HCT116 (cell line): ENCODE measurements around the gene CMC4. TPM values are rescaled to one million over a fixed set of nuclear protein-coding genes. Genes with fewer than 3 reads are reported as not detected.

Experiments
- ATAC-seq: fragments of 200-7000 bp; cut with Tn5 transposase; 2 replicates; pipeline ENCODE4 v1.9.1; 2020; ENCODE audit warnings: mild to moderate bottlenecking, moderate library complexity
- BruUV-seq: library from RNA; stranded (reverse); fragments of 400-500 nt; replicated peaks from 2 replicates; lab custom pipeline; 2021; lab: Mats Ljungman, UMichigan
- CTCF ChIA-PET: fragments of 300-600 bp; sonication (Branson Sonifier 250); formaldehyde crosslinking; loops from one replicate; lab custom pipeline; 2021; ENCODE audit warnings: antibody characterized with exemption; lab: Charles Lee
- POLR2A ChIA-PET: fragments of 300-600, 350-600 bp; sonication (Branson Sonifier 250); formaldehyde crosslinking; loops from one replicate; lab custom pipeline; 2021; ENCODE audit warnings: antibody characterized with exemption; lab: Charles Lee
- RAD21 ChIA-PET, 2 experiments: fragments of 300-600 bp; sonication (Branson Sonifier 250); formaldehyde crosslinking; loops; one replicate each; lab custom pipeline; 2023; ENCODE audit warnings: low total read pairs in 2 of 2; ENCODE audit not compliant: uncharacterized antibody in 2 of 2, unreplicated experiment in 2 of 2, low non-redundant PET in 1 of 2; lab: Charles Lee
- DNase-seq: peaks from one replicate; pipeline ENCODE4 v3.0.0-alpha.2; 2010; ENCODE audit warnings: low read depth, low spot score
- H2AFZ ChIP-seq: fragments of 200-600 bp; shearing (Covaris generic), sonication (generic); 2 replicates; pipeline ENCODE4 v1.6.1; 2017; ENCODE audit warnings: low read depth, mixed run types, mixed read lengths, antibody characterized with exemption, low read length; ENCODE audit not compliant: poor library complexity, severe bottlenecking
- H3K27ac ChIP-seq: 2 replicates; pipeline ENCODE4 v1.5.1; 2012; ENCODE audit warnings: low read depth, low read length
- H3K27me3 ChIP-seq: fragments of 200-600 bp; sonication (generic); 2 replicates; pipeline ENCODE4 v1.6.1; 2016; ENCODE audit warnings: mixed run types, low read length, mixed read lengths; ENCODE audit not compliant: insufficient read depth
- H3K36me3 ChIP-seq, 2 experiments: fragments of 200-500 bp in 1 of 2; fragments of 200-600 bp in 1 of 2; sonication (Bioruptor generic) in 1 of 2; sonication (generic) in 1 of 2; 2 replicates each; pipeline versions ENCODE4 v1.5.1 to v1.6.1; 2014 to 2016; ENCODE audit warnings: low read length in 2 of 2, inconsistent platforms in 1 of 2, mixed read lengths in 1 of 2, mixed run types in 1 of 2; ENCODE audit not compliant: insufficient read depth in 2 of 2, control insufficient read depth in 1 of 2
- H3K4me1 ChIP-seq, 2 experiments: fragments of 200-600 bp in 1 of 2; sonication (generic) in 1 of 2; 2 replicates each; pipeline versions ENCODE4 v1.5.1 to v1.6.1; 2012 to 2017; ENCODE audit warnings: low read length in 2 of 2, inconsistent platforms in 1 of 2, mild to moderate bottlenecking in 1 of 2, mixed read lengths in 1 of 2, mixed run types in 1 of 2, moderate library complexity in 1 of 2; ENCODE audit not compliant: insufficient read depth in 2 of 2, control insufficient read depth in 1 of 2
- H3K4me2 ChIP-seq: fragments of 200-600 bp; sonication (generic); 2 replicates; pipeline ENCODE4 v1.6.1; 2017; ENCODE audit warnings: mixed run types, low read length, mixed read lengths
- H3K4me3 ChIP-seq, 2 experiments: fragments of 200-600 bp in 1 of 2; sonication (generic) in 1 of 2; replicated peaks in 1 of 2; 2 replicates each; pipeline ENCODE4 v1.5.1; 2011 to 2016; ENCODE audit warnings: low read length in 2 of 2, control low read depth in 1 of 2, low read depth in 1 of 2, mild to moderate bottlenecking in 1 of 2, mixed read lengths in 1 of 2, mixed run types in 1 of 2
- H3K79me2 ChIP-seq: fragments of 200-600 bp; sonication (generic); 2 replicates; pipeline ENCODE4 v1.6.1; 2017; ENCODE audit warnings: mild to moderate bottlenecking, mixed run types, low read length, moderate library complexity, mixed read lengths; ENCODE audit not compliant: insufficient read depth
- H3K9ac ChIP-seq: fragments of 200-600 bp; sonication (generic); 2 replicates; pipeline ENCODE4 v1.6.1; 2016; ENCODE audit warnings: low read length, mixed read lengths
- H3K9me2 ChIP-seq: fragments of 200-600 bp; sonication (generic), shearing (Covaris generic); 2 replicates; pipeline ENCODE4 v1.6.1; 2017; ENCODE audit warnings: mixed run types, mild to moderate bottlenecking, moderate library complexity; ENCODE audit not compliant: insufficient read depth
- H3K9me3 ChIP-seq, 2 experiments: fragments of 200-500 bp in 1 of 2; fragments of 200-600 bp in 1 of 2; sonication (Bioruptor generic) in 1 of 2; sonication (generic) in 1 of 2; 2 replicates each; pipeline ENCODE4 v1.6.1; 2014 to 2017; ENCODE audit warnings: low read length in 2 of 2, mixed read lengths in 2 of 2, inconsistent platforms in 1 of 2, low read depth in 1 of 2, mild to moderate bottlenecking in 1 of 2, mixed run types in 1 of 2, moderate library complexity in 1 of 2; ENCODE audit not compliant: control insufficient read depth in 1 of 2, insufficient read depth in 1 of 2
- H4K20me1 ChIP-seq: fragments of 200-600 bp; sonication (generic), shearing (Covaris generic); 2 replicates; pipeline ENCODE4 v1.6.1; 2017; ENCODE audit warnings: mixed run types, mild to moderate bottlenecking, moderate library complexity; ENCODE audit not compliant: insufficient read depth
- ATF3 ChIP-seq: IDR thresholded peaks from 2 replicates; pipeline ENCODE4 v1.6.1; 2012
- CBX3 ChIP-seq: IDR thresholded peaks from 2 replicates; pipeline ENCODE4 v1.6.1; 2012; ENCODE audit warnings: low read depth
- CEBPB ChIP-seq: IDR thresholded peaks from 2 replicates; pipeline ENCODE4 v1.6.1; 2012; ENCODE audit warnings: low read depth
- CTCF ChIP-seq, 3 experiments: fragments of 200-600 bp in 1 of 3; sonication (generic) in 1 of 3; IDR thresholded peaks in 2 of 3; conservative IDR thresholded peaks in 1 of 3; 2 replicates each; pipeline ENCODE4 v1.5.1; 2012 to 2017; ENCODE audit warnings: low read depth in 2 of 3, low read length in 2 of 3, antibody characterized with exemption in 1 of 3, borderline replicate concordance in 1 of 3, control low read depth in 1 of 3, mild to moderate bottlenecking in 1 of 3, mixed read lengths in 1 of 3, mixed run types in 1 of 3, moderate library complexity in 1 of 3; ENCODE audit not compliant: insufficient read depth in 1 of 3
- EGR1 ChIP-seq: IDR thresholded peaks from 2 replicates; pipeline ENCODE4 v1.6.1; 2012; ENCODE audit warnings: low read depth
- ELF1 ChIP-seq: IDR thresholded peaks from 2 replicates; pipeline ENCODE4 v1.6.1; 2012; ENCODE audit warnings: low read depth, borderline replicate concordance
- EZH2phosphoT487 ChIP-seq: fragments of 200-600 bp; IDR thresholded peaks from 2 replicates; pipeline ENCODE4 v1.6.1; 2018; ENCODE audit warnings: antibody characterized with exemption, borderline replicate concordance
- FOSL1 ChIP-seq: IDR thresholded peaks from 2 replicates; pipeline ENCODE4 v1.6.1; 2012; ENCODE audit warnings: low read depth
- POLR2A ChIP-seq: IDR thresholded peaks from 2 replicates; pipeline ENCODE4 v1.7.0; 2011; ENCODE audit warnings: borderline replicate concordance; ENCODE audit not compliant: insufficient read depth, insufficient read length; ENCODE audit errors: extremely low read depth
- POLR2AphosphoS5 ChIP-seq: IDR thresholded peaks from 2 replicates; pipeline ENCODE4 v1.6.1; 2011; ENCODE audit warnings: mild to moderate bottlenecking, low read depth, low read length, moderate library complexity
- SIN3A ChIP-seq: IDR thresholded peaks from 2 replicates; pipeline ENCODE4 v1.6.1; 2012; ENCODE audit warnings: low read depth
- SRF ChIP-seq: IDR thresholded peaks from 2 replicates; pipeline ENCODE4 v1.6.1; 2012; ENCODE audit warnings: low read depth
- TCF7L2 ChIP-seq: IDR thresholded peaks from 2 replicates; pipeline ENCODE4 v1.7.0; 2011; ENCODE audit warnings: borderline replicate concordance, inconsistent platforms; ENCODE audit not compliant: insufficient read depth, insufficient read length; ENCODE audit errors: extremely low read depth
- YY1 ChIP-seq: IDR thresholded peaks from 2 replicates; pipeline ENCODE4 v1.6.1; 2011; ENCODE audit warnings: low read length, low read depth, moderate library complexity, mild to moderate bottlenecking; ENCODE audit not compliant: insufficient replicate concordance; ENCODE audit errors: extremely low read depth
- ZBTB33 ChIP-seq: IDR thresholded peaks from 2 replicates; pipeline ENCODE4 v1.6.1; 2011; ENCODE audit warnings: mild to moderate bottlenecking, low read length, moderate library complexity; ENCODE audit not compliant: insufficient replicate concordance; ENCODE audit errors: extremely low read depth
- ZFX ChIP-seq: fragments of 450-650 bp; IDR thresholded peaks from 2 replicates; pipeline ENCODE4 v1.6.1; 2017
- ZNF274 ChIP-seq: fragments of 200-500 bp; sonication (Bioruptor generic); IDR thresholded peaks from 2 replicates; pipeline ENCODE4 v1.6.1; 2014; ENCODE audit warnings: mild to moderate bottlenecking, low read depth, low read length, inconsistent platforms
- intact Hi-C: fragments of 100-400 bp; cut with micrococcal nuclease; formaldehyde crosslinking; loops from 2 replicates; pipeline ENCODE4 v1.10.0; 2022
- total RNA-seq: library from RNA; stranded (reverse); gene quantifications from one replicate; pipeline ENCODE4 v1.2.1, GENCODE V29; 2021; ENCODE audit not compliant: unreplicated experiment
- TF ChIP-seq, protein P1 (sequence below): IDR thresholded peaks from 2 replicates; pipeline ENCODE4 v1.6.1; 2012; ENCODE audit warnings: low read depth
- TF ChIP-seq, protein P2 (sequence below): IDR thresholded peaks from 2 replicates; pipeline ENCODE4 v1.6.1; 2012

Gene CMC4
- total RNA-seq, 1 experiment from 2014 or later = 5.3 TPM

DNA sequence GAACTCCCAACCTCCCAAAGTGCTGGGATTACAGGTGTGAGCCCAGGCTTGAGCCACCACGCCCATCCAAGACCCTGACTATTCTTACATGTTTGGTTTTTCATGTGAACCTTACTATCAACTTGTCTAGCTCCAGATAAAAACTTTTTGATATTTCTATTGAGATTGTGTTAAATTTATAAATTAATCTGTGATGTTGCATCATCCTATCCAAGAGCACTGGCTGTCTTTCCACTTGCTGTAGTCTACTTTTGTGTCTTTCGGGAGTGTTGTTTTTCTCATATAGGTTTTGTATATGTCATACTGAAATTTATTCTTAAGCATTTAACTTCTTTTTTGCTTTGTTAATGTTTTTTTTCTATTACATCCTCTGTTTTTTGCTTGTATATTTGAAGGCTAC is 35.0 kb upstream of the CMC4 start:
- no TSS peak for BruUV-seq
- POLR2A ChIA-PET = no interaction called here
- TF ChIP-seq CEBPB (no peak), POLR2A (no peak), FOSL1 (no peak), EZH2phosphoT487 (no peak), ZFX (no peak), CBX3 (no peak), EGR1 (no peak), CTCF (IDR thresholded peaks at IDR 0.05 in 2 of 3, conservative IDR thresholded peaks at IDR 0.05 in 1 of 3; ENCODE audit: borderline replicate concordance in 1 of 3, insufficient read depth in 1 of 3, low read depth in 2 of 3, low read length in 2 of 3) (no peak), POLR2AphosphoS5 (no peak), ATF3 (no peak), ELF1 (no peak), SIN3A (no peak), TCF7L2 (no peak), ZBTB33 (no peak), ZNF274 (no peak), SRF (no peak), YY1 (no peak)
- TF ChIP-seq, protein P1, sequence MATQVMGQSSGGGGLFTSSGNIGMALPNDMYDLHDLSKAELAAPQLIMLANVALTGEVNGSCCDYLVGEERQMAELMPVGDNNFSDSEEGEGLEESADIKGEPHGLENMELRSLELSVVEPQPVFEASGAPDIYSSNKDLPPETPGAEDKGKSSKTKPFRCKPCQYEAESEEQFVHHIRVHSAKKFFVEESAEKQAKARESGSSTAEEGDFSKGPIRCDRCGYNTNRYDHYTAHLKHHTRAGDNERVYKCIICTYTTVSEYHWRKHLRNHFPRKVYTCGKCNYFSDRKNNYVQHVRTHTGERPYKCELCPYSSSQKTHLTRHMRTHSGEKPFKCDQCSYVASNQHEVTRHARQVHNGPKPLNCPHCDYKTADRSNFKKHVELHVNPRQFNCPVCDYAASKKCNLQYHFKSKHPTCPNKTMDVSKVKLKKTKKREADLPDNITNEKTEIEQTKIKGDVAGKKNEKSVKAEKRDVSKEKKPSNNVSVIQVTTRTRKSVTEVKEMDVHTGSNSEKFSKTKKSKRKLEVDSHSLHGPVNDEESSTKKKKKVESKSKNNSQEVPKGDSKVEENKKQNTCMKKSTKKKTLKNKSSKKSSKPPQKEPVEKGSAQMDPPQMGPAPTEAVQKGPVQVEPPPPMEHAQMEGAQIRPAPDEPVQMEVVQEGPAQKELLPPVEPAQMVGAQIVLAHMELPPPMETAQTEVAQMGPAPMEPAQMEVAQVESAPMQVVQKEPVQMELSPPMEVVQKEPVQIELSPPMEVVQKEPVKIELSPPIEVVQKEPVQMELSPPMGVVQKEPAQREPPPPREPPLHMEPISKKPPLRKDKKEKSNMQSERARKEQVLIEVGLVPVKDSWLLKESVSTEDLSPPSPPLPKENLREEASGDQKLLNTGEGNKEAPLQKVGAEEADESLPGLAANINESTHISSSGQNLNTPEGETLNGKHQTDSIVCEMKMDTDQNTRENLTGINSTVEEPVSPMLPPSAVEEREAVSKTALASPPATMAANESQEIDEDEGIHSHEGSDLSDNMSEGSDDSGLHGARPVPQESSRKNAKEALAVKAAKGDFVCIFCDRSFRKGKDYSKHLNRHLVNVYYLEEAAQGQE = no peak
- TF ChIP-seq, protein P2, sequence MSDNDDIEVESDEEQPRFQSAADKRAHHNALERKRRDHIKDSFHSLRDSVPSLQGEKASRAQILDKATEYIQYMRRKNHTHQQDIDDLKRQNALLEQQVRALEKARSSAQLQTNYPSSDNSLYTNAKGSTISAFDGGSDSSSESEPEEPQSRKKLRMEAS = no peak
- TF ChIP-seq, all 23 proteins: peak for 0

More for the DNA sequence above, 35.0 kb upstream of the CMC4 start:
- RAD21 ChIA-PET = no interaction called here
- no peaks in the 10 kb centered on the region for H3K4me1 ChIP-seq
- H4K20me1 ChIP-seq = no peaks in the 10 kb centered on the region
- H3K4me3 ChIP-seq = no peak overlapping the region
- H2AFZ ChIP-seq = no peak overlapping the region
- H3K36me3 ChIP-seq = no peaks in the 10 kb centered on the region
- H3K9me2 ChIP-seq = no peaks in the 10 kb centered on the region
- no peak overlapping the region for H3K4me2 ChIP-seq
- no peaks in the 10 kb centered on the region for H3K79me2 ChIP-seq
- H3K27ac ChIP-seq = no peak overlapping the region
- intact Hi-C loops = no loop called here
- no peak for DNase-seq
- ATAC-seq = no peak
- no peaks in the 10 kb centered on the region for H3K27me3 ChIP-seq
- no peak overlapping the region for H3K9ac ChIP-seq
- H3K9me3 ChIP-seq = no peaks in the 10 kb centered on the region
- CTCF ChIA-PET = no interaction called here
